Right renal cortex interstitium (tissue), 3 donors: ENCODE results near the gene NDUFA8. TPM values are rescaled to one million over a fixed set of nuclear protein-coding genes. Genes with fewer than 3 reads are reported as not detected.

ENCODE experiments used
- DNase-seq, 3 donors: peaks; one replicate each; pipeline ENCODE4 v3.0.0-alpha.2; 2013; ENCODE audit warnings: low read depth in 3 of 3, low spot score in 2 of 3
- polyA plus RNA-seq, 3 donors: library from polyadenylated mRNA; unstranded; fragments of 120-200 nt; gene quantifications; one replicate each; pipeline ENCODE4 v1.2.1, GENCODE V29; 2013; ENCODE audit not compliant: insufficient read length in 3 of 3

NDUFA8 gene
- polyA plus RNA-seq, 3 donors, result 81.0 to 91.6 (median 89.5) TPM

DNA sequence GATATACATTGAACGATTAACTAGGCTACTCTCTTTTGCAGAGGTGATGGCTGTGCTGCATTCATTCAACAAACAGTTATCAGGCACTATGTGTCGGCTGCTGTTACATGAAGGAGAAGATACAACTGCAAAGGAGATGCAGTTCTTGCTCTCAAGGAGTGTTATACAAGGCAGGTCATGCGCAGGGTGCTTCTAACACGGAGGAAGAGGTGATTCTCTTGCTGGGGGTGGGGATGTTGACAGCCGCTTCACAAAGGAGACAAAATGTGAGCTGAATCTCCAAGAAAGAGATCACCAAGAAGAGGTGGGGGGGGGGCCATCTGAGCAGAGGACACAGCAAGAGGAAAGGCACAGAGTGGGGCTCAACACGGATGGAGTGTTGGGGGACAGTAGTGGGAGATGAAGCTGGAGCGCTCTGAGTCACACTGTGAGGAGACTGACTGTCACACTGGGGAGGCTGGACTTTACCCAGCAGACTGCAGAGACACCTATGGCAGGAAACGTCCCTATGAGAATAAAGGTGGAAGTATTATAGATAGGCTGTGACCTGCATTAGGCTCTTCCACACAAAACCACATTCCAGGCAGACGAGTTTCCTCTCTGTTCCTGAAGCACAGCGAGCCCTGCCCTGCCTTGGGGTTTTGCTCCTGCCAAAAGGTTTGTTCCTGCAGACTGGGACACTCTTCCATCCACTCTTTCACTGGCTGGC is 20.9 kb downstream of the NDUFA8 start:
- DNase-seq, result no peak

DNA sequence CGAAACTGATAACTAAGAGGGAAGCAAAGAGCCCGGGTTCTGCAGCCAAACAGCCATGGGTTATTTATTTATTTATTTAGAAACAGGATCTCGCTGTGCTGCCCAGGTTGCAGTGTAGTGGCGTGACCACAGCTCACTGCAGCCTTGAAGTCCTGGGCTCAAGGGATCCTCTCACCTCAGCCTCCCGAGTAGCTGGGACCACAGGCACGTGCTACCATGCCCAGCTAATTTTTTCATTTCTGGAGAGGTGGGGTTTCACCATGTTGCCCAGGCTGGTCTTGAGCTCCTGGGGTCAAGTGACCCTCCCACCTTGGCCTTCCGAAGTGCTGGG is 24.1 kb downstream of the NDUFA8 start:
- DNase-seq, result no peak

DNA sequence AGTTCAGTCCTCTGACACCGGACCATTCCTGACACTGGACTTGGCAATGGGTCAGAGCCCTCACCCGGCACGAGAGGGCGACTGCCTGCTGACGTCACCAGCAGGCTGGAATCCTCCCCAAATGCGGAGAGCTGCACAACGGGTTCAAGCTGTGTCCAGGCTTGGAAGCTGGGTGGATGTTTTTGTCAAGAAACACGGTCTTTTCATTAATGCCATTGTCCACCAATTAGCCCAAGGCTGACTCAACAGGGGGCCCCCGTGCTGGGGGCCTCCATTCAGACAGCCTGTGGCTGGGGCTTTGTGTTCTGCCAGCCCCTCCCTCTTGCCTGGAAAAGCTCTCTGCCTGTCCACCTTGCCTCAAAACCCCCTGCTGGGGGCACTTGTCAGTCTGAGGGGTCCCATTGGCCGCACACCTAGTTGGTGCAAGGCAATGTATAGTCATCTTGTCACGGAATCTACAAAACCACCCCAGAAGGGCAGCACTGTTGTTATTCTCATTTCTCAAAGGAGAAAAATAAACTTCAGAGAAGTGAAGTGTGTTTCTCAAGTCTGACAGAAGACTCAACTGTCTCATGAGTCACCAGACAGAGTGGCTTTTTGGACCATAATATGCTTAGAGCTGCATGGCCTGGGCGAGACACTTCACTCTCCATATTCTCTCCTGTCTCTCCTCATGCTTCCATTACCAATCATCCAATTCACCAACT is 24.6 kb downstream of the NDUFA8 start:
- DNase-seq, result no peak

DNA sequence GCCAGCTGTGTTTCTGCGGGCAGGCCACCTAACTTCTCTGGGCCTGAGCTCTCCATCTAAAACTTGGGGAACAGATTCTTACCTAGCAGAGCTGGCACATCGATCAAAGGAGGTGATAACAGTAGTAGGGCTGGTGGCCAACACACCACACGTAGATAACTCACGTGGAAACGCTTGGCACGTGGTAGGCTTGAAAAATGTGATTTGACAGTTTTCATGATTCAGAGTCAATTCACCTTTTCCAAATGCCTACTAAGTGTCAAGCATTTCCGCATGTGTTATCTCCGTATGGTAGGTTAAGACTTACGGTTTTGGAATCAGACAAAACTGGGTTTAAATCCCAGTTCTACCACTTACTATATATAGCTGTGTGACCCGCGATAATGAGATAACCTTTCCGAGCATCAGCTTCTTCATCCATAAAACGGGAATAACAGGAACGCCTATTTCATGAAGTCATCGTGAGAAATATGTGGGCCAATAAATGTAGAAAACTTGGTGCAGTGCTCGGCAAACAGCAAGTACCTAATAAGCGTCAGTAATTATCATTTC is 25.5 kb downstream of the NDUFA8 start:
- DNase-seq, result no peak

DNA sequence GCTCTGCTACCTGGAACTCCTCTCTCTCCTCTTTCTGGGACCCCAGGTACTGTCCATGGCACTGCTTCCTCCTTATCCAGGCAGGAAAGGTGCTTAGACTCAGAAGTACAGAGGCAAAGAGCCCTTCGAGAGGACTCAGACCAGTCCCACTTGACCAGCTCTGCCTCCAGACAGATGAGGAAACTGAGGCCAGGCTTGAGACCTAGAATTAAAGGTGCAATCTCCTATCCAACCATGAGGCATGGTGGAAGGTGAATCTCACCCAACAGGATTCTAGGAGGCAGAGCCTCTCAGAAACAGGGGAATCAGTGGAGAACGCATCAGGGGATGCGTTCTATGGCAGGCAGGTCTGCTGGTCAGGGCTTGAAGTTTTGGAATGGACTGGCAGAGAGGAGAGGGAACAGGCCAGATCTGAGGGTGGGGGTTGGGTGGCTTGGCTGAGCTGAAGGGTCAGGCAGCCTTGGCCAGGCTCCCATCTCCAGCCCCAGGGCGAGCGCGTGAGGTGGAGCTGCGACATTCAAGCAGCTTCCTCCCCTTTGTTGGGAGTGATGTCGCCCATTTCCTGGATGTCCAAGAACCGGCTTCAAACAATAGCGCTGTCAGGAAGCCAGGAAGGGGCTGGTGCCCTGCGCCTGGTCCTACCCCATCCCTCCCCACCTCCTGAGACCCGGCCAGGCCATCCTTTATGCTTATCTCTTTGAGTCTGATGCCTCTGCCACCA is 26.2 kb downstream of the NDUFA8 start:
- DNase-seq, result no peak

DNA sequence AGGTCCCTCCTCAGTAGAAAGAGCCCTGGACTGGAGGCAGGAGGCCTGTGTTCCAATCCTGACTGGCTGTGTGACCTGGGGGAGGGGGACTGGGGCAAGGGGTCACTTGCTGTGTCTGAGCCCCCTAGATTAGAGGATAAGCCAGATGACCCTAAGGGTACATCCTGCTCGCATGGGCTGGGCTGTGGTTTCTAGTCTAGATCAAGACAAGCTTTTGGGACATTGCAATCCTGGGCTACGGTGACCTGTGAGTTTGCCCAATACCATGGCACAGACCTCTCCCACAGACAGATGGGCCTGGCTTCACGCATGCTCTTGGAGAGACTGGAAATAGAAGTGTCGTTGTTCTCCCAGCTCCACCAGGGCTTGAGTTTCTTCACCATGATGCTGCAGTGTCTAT is 27.0 kb downstream of the NDUFA8 start:
- no peak for DNase-seq

DNA sequence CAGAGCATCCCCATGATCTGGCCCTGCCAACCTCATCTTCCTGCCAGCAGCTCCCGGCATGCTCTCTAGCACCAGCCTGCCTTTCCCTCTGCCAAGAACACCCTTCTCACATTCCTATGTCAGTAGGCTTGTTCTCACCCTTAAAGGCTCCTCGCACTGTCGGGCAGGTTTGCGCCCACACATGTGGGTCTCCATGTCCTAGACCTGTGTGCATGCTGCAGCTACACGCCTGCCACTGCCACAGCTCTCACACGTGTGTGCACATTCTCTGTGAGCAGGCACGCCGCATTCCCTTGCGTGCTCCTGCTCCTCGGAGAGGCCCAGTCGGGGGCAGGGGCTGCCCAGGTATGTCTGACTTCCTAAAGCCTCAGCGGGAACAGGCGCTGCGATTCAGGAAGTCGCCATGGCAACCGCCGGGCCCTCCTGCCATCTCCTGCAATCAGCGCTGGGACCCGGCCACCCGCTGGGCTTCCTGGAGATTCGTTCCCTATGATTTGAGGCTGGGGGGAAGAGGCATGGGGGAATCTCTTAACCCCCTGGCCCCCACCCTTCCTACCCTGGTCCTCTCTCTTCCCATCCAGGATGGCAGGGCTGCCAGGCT is 28.1 kb downstream of the NDUFA8 start:
- no peak for DNase-seq

DNA sequence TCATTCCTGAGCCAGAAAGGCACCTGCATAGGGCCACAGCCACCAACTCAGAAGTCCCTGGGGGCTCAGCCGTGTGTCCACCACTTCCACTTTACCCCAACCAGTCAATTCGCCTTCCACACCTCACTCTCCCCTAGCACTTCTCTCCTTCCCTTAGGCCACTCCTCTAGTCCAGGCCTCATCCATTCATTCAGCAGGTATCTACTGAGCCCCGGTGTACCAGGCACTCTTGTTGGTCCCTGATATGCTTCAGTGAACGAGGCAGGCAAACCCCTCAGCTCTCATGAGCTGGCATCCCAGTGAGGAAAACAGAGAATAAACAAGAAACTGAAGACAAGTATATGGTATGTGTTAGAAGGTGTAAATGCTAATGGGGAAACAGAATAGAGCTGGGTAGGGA is 28.7 kb downstream of the NDUFA8 start:
- no peak for DNase-seq

DNA sequence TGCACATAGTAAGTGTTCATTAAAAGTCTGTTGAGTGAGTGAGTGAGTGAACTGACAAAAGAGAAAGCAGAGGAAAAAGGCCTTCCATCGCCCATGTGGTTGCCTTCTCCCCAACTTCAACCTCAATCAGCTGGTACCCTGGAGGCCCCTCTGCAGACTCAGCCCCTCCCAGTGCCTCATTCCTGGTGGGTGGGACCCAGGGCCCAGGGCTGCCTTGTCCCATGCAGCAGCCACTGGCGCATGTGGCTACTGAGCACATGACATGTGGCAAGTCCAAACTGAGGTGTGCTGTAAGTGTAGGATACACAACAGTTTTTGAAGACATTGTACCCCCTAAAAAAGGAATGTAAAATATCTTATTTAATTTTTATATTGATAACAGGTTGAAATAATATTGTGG is 29.6 kb downstream of the NDUFA8 start:
- no peak for DNase-seq

GRCh38 chr9:122128969-122129343 is 30.6 kb downstream of the NDUFA8 start:
- DNase-seq, result no peak

- no peak for DNase-seq
Observed at GRCh38 chr9:122128007-122128968, 31.3 kb downstream of the NDUFA8 start.

DNA sequence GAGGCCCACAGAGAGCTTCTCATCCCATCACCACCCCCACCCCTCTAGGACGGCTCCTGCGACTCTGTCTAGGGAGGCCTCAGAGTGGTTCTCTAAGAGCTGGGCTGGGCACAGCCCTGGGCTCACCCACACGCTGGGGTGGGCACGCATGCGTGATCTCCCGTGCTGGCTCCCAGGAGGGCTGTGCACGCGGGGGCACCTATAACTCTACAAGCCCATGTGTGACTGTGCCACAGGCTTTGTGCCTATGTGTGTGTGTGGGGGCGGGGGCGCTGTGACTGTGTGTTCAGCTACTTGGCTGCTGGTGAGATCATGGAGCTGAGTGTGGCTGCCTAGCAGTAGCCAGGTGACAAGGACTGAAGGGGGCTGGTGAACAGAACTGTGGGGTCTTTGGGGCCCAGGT is 32.2 kb downstream of the NDUFA8 start:
- DNase-seq, result no peak

- peak in 1 of 3 donors; percentile 39 for DNase-seq
Observed at GRCh38 chr9:122126331-122127261, 33.0 kb downstream of the NDUFA8 start.

- no peak for DNase-seq
Observed at GRCh38 chr9:122125509-122126330, 33.9 kb downstream of the NDUFA8 start.

DNA sequence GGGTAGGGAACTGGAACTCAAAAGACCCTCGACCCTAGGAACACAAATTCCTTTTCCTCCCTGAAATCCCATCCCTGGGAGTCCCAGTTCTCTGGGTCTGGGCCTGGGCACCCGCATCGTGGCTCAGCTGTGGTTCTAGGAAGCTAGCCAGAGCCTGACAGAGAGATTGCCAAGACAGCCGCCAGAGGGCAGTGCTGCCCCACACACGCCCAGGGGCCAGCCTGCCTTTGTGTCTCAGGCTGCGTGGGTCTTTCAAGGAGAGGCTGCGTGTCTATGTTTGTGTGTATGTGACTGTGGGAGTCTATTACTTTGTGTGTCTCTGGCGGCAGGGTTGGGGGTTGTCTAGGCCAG is 34.4 kb downstream of the NDUFA8 start:
- peak in 1 of 3 donors; percentile 50 for DNase-seq

GRCh38 chr9:122124528-122124927 is 35.1 kb downstream of the NDUFA8 start:
- DNase-seq, result no peak

DNA sequence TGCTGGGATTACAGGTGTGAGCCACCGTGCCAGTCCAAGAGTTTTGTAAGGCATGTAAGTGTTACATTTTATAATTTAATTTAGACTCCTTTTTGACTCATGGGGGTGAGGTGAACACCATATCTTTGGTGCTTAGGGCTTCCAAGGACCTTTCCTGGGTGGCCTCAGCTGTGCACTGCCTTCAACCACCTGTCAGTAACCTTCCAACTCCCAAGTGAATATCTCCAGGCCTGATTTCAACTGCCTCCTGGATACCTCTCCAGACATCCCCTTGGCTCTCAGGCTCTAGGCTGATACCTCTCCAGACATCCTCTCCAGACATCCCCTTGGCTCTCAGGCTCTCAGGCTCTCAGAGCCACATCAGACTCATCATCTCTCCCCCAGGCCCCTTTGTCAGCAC is 35.5 kb downstream of the NDUFA8 start:
- no peak for DNase-seq

- DNase-seq, result peak in 1 of 3 donors; percentile 43
Observed at GRCh38 chr9:122122903-122123632, 36.5 kb downstream of the NDUFA8 start.
